K562 (cell line): ENCODE data around the gene PCDH9. TPM values are rescaled to one million over a fixed set of nuclear protein-coding genes. Genes with fewer than 3 reads are reported as not detected.

Source experiments
- ATAC-seq: fragments of 200-7000 bp; cut with Tn5 transposase; 3 replicates; pipeline ENCODE4 v1.9.1; 2020; ENCODE audit warnings: moderate library complexity
- BruUV-seq: library from RNA; stranded (reverse); fragments of 400-500 nt; replicated peaks from 2 replicates; lab custom pipeline; 2021; lab: Mats Ljungman, UMichigan
- CTCF ChIA-PET: fragments of 300-600 bp; formaldehyde crosslinking; extraction: SDS; loops from one replicate; lab custom pipeline; 2021; ENCODE audit warnings: low intra/inter-chr PET ratio; lab: Yijun Ruan, JAX
- POLR2A ChIA-PET: fragments of 300-600, 350-650 bp; sonication (Branson Sonifier 250); formaldehyde crosslinking; extraction: SDS; loops from one replicate; lab custom pipeline; 2021; ENCODE audit warnings: antibody characterized with exemption, inconsistent platforms; lab: Yijun Ruan, JAX
- DNase-seq, 4 experiments: peaks; one replicate each; pipeline versions ENCODE4 v3.0.0 to v3.0.0-alpha.2; 2011 to 2018; ENCODE audit warnings: low spot score in 3 of 4, mixed read lengths in 3 of 4; ENCODE audit errors: extremely low read depth in 1 of 4
- FAIRE-seq: peaks from 2 replicates; lab custom pipeline; 2011; peaks lifted over from hg19 to GRCh38; lab: Jason Lieb, UNC
- H2AFZ ChIP-seq: 2 replicates; pipeline ENCODE4 v1.6.0; 2011; ENCODE audit warnings: low read depth, low read length, control low read depth, inconsistent platforms
- H3K27ac ChIP-seq: fragments of 200-600 bp; 3 replicates; pipeline ENCODE4 v1.8.0; 2011; ENCODE audit warnings: low read depth, mild to moderate bottlenecking, control low read depth, inconsistent platforms, low read length, moderate library complexity, mixed read lengths; ENCODE audit errors: extremely low read depth
- H3K27me3 ChIP-seq, 2 experiments: fragments of 300-600 bp in 1 of 2; 2 replicates in 1 of 2; 3 replicates in 1 of 2; pipeline versions ENCODE4 v1.6.0 to v1.8.0; 2011; ENCODE audit warnings: inconsistent platforms in 2 of 2, low read length in 2 of 2, mild to moderate bottlenecking in 1 of 2, mixed read lengths in 1 of 2, moderate library complexity in 1 of 2; ENCODE audit not compliant: control insufficient read depth in 2 of 2, insufficient read depth in 2 of 2
- H3K36me3 ChIP-seq: fragments of 300-600 bp; 3 replicates; pipeline ENCODE4 v1.8.0; 2011; ENCODE audit warnings: mild to moderate bottlenecking, low read length, inconsistent platforms; ENCODE audit not compliant: control insufficient read depth, insufficient read depth
- H3K4me1 ChIP-seq, 2 experiments: fragments of 200-600 bp in 1 of 2; replicated peaks in 1 of 2; 2 replicates in 1 of 2; 3 replicates in 1 of 2; pipeline versions ENCODE4 v1.5.1 to v1.8.0; 2011; ENCODE audit warnings: inconsistent platforms in 2 of 2, low read length in 2 of 2, mild to moderate bottlenecking in 1 of 2, mixed read lengths in 1 of 2, moderate library complexity in 1 of 2; ENCODE audit not compliant: control insufficient read depth in 2 of 2, insufficient read depth in 2 of 2
- H3K4me2 ChIP-seq: 2 replicates; pipeline ENCODE4 v1.6.1; 2011; ENCODE audit warnings: low read length, control low read depth, inconsistent platforms, mixed read lengths; ENCODE audit not compliant: insufficient read depth
- H3K4me3 ChIP-seq: fragments of 200-600 bp; sonication (generic), shearing (Covaris generic); 2 replicates; pipeline ENCODE4 v1.5.1; 2016; ENCODE audit warnings: control low read depth, inconsistent platforms
- H3K79me2 ChIP-seq: fragments of 200-600 bp; 3 replicates; pipeline ENCODE4 v1.8.0; 2011; ENCODE audit warnings: low read length, inconsistent platforms; ENCODE audit not compliant: control insufficient read depth, insufficient read depth
- H3K9ac ChIP-seq, 2 experiments: 2 replicates each; pipeline versions ENCODE4 v1.6.0 to v1.6.1; 2011; ENCODE audit warnings: low read depth in 2 of 2, low read length in 2 of 2, control low read depth in 1 of 2, inconsistent platforms in 1 of 2, mild to moderate bottlenecking in 1 of 2, mixed read lengths in 1 of 2; ENCODE audit not compliant: insufficient read depth in 1 of 2
- H3K9me1 ChIP-seq: one replicate; pipeline ENCODE4 v1.6.0; 2011; ENCODE audit warnings: inconsistent platforms, mild to moderate bottlenecking, low read length, moderate library complexity; ENCODE audit not compliant: control insufficient read depth, insufficient read depth
- H3K9me3 ChIP-seq: replicated peaks from 2 replicates; pipeline ENCODE4 v1.5.1; 2011; ENCODE audit warnings: low read depth, low read length, inconsistent platforms; ENCODE audit not compliant: control insufficient read depth, insufficient read depth
- H4K20me1 ChIP-seq: replicated peaks from 2 replicates; pipeline ENCODE4 v1.6.1; 2011; ENCODE audit warnings: low read length, inconsistent platforms, mixed read lengths; ENCODE audit not compliant: control insufficient read depth, insufficient read depth
- ATF1 ChIP-seq, 2 experiments: fragments of 450-650 bp in 1 of 2; IDR thresholded peaks; 2 replicates each; pipeline ENCODE4 v1.6.1; 2016; ENCODE audit warnings: missing compliant biosample characterization in 1 of 2, missing genetic modification characterization in 1 of 2
- BRD9 ChIP-seq: fragments of 450-650 bp; IDR thresholded peaks from 2 replicates; pipeline ENCODE4 v1.6.1; 2018; ENCODE audit warnings: low read depth; ENCODE audit not compliant: partially characterized antibody
- DEAF1 ChIP-seq: fragments of 450-650 bp; formaldehyde crosslinking; IDR thresholded peaks from 2 replicates; pipeline ENCODE4 v1.4.0; 2020; ENCODE audit warnings: mild to moderate bottlenecking, moderate library complexity
- IRF1 ChIP-seq: sonication (generic); formaldehyde crosslinking; IDR thresholded peaks from 2 replicates; pipeline ENCODE4 v1.8.0; 2022; ENCODE audit warnings: missing genetic modification reagents, mild to moderate bottlenecking, borderline replicate concordance
- KLF10 ChIP-seq: fragments of 250-450 bp; sonication (Bioruptor Pico); IDR thresholded peaks from 2 replicates; pipeline ENCODE4 v1.6.1; 2021; ENCODE audit warnings: matching md5 sums
- NCOA6 ChIP-seq: fragments of 450-650 bp; IDR thresholded peaks from 2 replicates; pipeline ENCODE4 v1.6.1; 2017; ENCODE audit warnings: mild to moderate bottlenecking
- POLR2B ChIP-seq: fragments of 450-650 bp; IDR thresholded peaks from 2 replicates; pipeline ENCODE4 v1.6.1; 2018; ENCODE audit warnings: low read depth; ENCODE audit not compliant: partially characterized antibody
- RBM15 ChIP-seq: fragments of 200-400 bp; formaldehyde crosslinking; IDR thresholded peaks from 2 replicates; pipeline ENCODE4 v1.6.1; 2018; ENCODE audit warnings: mild to moderate bottlenecking, low read length, moderate library complexity; ENCODE audit not compliant: insufficient read depth
- SP2 ChIP-seq: IDR thresholded peaks from 2 replicates; pipeline ENCODE4 v1.6.1; 2011; ENCODE audit warnings: mild to moderate bottlenecking, low read depth, low read length, moderate library complexity; ENCODE audit not compliant: poor library complexity, severe bottlenecking; ENCODE audit errors: extremely low read depth
- SREBF1 ChIP-seq: fragments of 150-350 bp; IDR thresholded peaks from 2 replicates; pipeline ENCODE4 v1.6.1; 2014; ENCODE audit warnings: antibody characterized with exemption, low read depth, low read length, borderline replicate concordance
- TEAD4 ChIP-seq, 2 experiments: sonication (generic) in 1 of 2; formaldehyde crosslinking in 1 of 2; IDR thresholded peaks; 2 replicates each; pipeline versions ENCODE4 v1.6.1 to v1.8.0; 2012 to 2022; ENCODE audit warnings: borderline replicate concordance in 1 of 2, inconsistent platforms in 1 of 2, low read length in 1 of 2, mild to moderate bottlenecking in 1 of 2, missing genetic modification reagents in 1 of 2
- ZBTB26 ChIP-seq: fragments of 450-650 bp; formaldehyde crosslinking; IDR thresholded peaks from 2 replicates; pipeline ENCODE4 v1.4.0; 2022; ENCODE audit warnings: missing genetic modification characterization
- ZNF134 ChIP-seq: fragments of 250-450 bp; sonication (Bioruptor Pico); conservative IDR thresholded peaks from 2 replicates; pipeline ENCODE4 v1.4.0; 2020
- ZNF444 ChIP-seq: fragments of 250-450 bp; sonication (Bioruptor Pico); IDR thresholded peaks from 2 replicates; pipeline ENCODE4 v1.4.0; 2020; ENCODE audit warnings: mild to moderate bottlenecking, moderate library complexity
- ZNF707 ChIP-seq: fragments of 250-450 bp; sonication (Bioruptor Pico); conservative IDR thresholded peaks from 2 replicates; pipeline ENCODE4 v1.8.0; 2022; ENCODE audit warnings: inconsistent platforms, mild to moderate bottlenecking, moderate library complexity
- ZNF764 ChIP-seq: fragments of 250-450 bp; sonication (Bioruptor Pico); IDR thresholded peaks from 2 replicates; pipeline ENCODE4 v1.4.0; 2020; ENCODE audit warnings: low read depth, mild to moderate bottlenecking, moderate library complexity
- WGBS: fragments of 100-300 bp; shearing (Covaris generic); methylation state at CpG from one replicate; pipeline ENCODE4 v1.1.6; 2016; ENCODE audit warnings: low coverage, mixed read lengths; ENCODE audit not compliant: insufficient coverage; ENCODE audit errors: missing lambda C conversion rate; 5-methylcytosine and 5-hydroxymethylcytosine counted together
- in situ Hi-C: fragments of 300-500 bp; cut with MboI; formaldehyde crosslinking; loops from 4 replicates; pipeline ENCODE4 v1.15.0; 2018; ENCODE audit warnings: inconsistent platforms, mixed read lengths
- intact Hi-C: fragments of 100-400 bp; cut with micrococcal nuclease; formaldehyde crosslinking; loops from 2 replicates; pipeline ENCODE4 v1.14.2; 2022
- polyA plus RNA-seq, 8 experiments: library from polyadenylated mRNA; depleted of rRNA in 4 of 8; stranded (reverse) in 5 of 8; unstranded in 3 of 8; fragments of >200 nt; fragmentation: Nextera tagmentation in 2 of 8; fragmentation: Illumina TruSeq in 1 of 8; extraction: Ambion mirVana in 2 of 8; extraction: Trizol in 1 of 8; gene quantifications; 2 replicates each; pipeline versions ENCODE4 v1.2.1 to v1.2.3, GENCODE V29; 2011 to 2014; ENCODE audit warnings: inconsistent platforms in 1 of 8, missing spikeins in 1 of 8
- total RNA-seq, 7 experiments: library from RNA; depleted of rRNA in 6 of 7; stranded (reverse); fragments of >200 nt in 6 of 7; fragmentation: Illumina TruSeq in 2 of 7; extraction: Trizol in 2 of 7; gene quantifications; 2 replicates each; pipeline versions ENCODE4 v1.2.1 to v1.2.3, GENCODE V29; 2011 to 2021; ENCODE audit warnings: low replicate concordance in 1 of 7
- TF ChIP-seq, protein P1 (sequence below): IDR thresholded peaks from 2 replicates; pipeline ENCODE4 v1.6.1; 2011; ENCODE audit not compliant: insufficient read length; ENCODE audit errors: extremely low read depth

Gene PCDH9
- total and polyA plus RNA-seq, 9 of the 15 experiments (the other 6 are each of a cell fraction or from before 2014, with no cell fraction given), result 1.1 to 6.7 (median 4.9) TPM

GRCh38 chr13:66459143-66459542 is 771.0 kb downstream of the PCDH9 start (continued):
- no peak for TF ChIP-seq ZNF764 (CRISPR knock-in tag)
- no peak for TF ChIP-seq NCOA6
- TF ChIP-seq BRD9, result no peak
- no peak for TF ChIP-seq ZBTB26 (CRISPR knock-in tag)
- TF ChIP-seq IRF1 (CRISPR knock-in tag), result no peak
- TF ChIP-seq ZNF134 (CRISPR knock-in tag), result no peak

GRCh38 chr13:66446413-66446812 is 783.7 kb downstream of the PCDH9 start:
- no peaks in the 10 kb centered on the region for H3K79me2 ChIP-seq
- BruUV-seq, result no TSS peak
- ATAC-seq, result no peak
- no peak overlapping the region for H2AFZ ChIP-seq
- ChIA-PET POLR2A (no interaction called here), CTCF (no interaction called here)
- no peaks in the 10 kb centered on the region for H3K36me3 ChIP-seq
- no peaks in the 10 kb centered on the region for H3K4me1 ChIP-seq
- FAIRE-seq, result no peak
- 14% methylated on average over 4 of the region's 4 CpGs for WGBS
- no peak overlapping the region for H3K4me2 ChIP-seq
- in situ Hi-C loops, result no loop called here
- H3K9ac ChIP-seq, result no peak overlapping the region
- no peaks in the 10 kb centered on the region for H3K27me3 ChIP-seq
- H3K9me3 ChIP-seq, result no peaks in the 10 kb centered on the region
- no peaks in the 10 kb centered on the region for H4K20me1 ChIP-seq
- H3K27ac ChIP-seq, result no peak overlapping the region
- intact Hi-C loops, result no loop called here
- no peak overlapping the region for H3K4me3 ChIP-seq
- H3K9me1 ChIP-seq, result no peaks in the 10 kb centered on the region
- no peak for DNase-seq
- TF ChIP-seq POLR2B, result no peak
- no peak for TF ChIP-seq ZNF444 (CRISPR knock-in tag)
- TF ChIP-seq DEAF1 (CRISPR knock-in tag), result no peak
- TF ChIP-seq RBM15, result no peak
- TF ChIP-seq, protein P1, sequence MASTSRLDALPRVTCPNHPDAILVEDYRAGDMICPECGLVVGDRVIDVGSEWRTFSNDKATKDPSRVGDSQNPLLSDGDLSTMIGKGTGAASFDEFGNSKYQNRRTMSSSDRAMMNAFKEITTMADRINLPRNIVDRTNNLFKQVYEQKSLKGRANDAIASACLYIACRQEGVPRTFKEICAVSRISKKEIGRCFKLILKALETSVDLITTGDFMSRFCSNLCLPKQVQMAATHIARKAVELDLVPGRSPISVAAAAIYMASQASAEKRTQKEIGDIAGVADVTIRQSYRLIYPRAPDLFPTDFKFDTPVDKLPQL, result no peak
- TF ChIP-seq SP2, result no peak
- no peak for TF ChIP-seq ATF1 (CRISPR knock-in tag; IDR thresholded peaks at IDR 0.05)
- TF ChIP-seq ATF1 (tag; IDR thresholded peaks at IDR 0.05), result no peak
- no peak for TF ChIP-seq SREBF1
- no peak for TF ChIP-seq KLF10
- no peak for TF ChIP-seq ZNF707 (CRISPR knock-in tag)
- no peak for TF ChIP-seq TEAD4 (IDR thresholded peaks at IDR 0.05; ENCODE audit: low read length)
- no peak for TF ChIP-seq TEAD4 (CRISPR knock-in tag; IDR thresholded peaks at IDR 0.05; ENCODE audit: borderline replicate concordance)
